ENCODE data around the gene ARID5B.

Gene ARID5B

DNA sequence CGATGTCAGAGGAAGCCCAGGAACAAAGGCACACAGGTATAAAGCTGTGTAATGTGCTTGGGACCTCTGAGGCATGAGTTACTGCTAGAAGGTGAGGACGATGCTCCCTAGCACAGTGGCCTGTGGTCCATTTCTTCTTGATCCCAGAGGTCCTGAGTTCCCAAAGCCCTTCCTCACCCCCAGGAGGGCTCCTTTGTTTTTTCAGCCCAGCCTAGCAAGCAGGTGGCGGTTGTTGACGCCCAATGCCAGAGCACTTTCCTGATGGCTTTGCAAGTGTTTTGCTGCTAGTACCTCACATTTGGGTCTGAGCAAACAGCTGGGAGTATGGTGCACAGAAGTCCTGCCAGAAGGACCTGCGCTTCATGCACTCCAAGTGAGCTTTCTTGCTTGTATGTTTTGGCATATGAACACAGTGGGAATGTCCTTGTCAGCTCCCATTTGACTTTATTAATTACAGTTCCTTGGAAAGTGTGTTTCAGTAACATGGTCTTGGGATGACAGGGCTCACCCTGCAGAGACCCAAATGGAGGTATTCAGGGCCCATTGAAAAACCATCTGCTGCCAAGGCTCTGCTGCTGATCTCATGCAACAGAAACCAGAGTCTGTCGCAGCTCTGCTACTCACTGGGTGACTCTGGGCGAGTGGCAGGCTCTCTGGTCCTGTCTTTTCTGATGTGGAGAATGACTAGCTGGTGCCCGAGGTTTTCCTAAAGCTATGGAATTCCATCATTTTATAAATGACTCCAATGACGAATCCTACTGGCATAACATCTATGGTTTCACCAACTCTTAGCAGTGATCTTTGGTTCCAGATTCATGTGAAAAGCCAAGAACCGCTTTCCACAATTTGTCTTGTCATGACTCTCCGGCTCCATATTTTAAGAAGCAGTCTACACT lies 134.9 kb downstream of the ARID5B start:
- no peak for DNase-seq (ENCODE audit: low read depth in 3 of 3)

DNA sequence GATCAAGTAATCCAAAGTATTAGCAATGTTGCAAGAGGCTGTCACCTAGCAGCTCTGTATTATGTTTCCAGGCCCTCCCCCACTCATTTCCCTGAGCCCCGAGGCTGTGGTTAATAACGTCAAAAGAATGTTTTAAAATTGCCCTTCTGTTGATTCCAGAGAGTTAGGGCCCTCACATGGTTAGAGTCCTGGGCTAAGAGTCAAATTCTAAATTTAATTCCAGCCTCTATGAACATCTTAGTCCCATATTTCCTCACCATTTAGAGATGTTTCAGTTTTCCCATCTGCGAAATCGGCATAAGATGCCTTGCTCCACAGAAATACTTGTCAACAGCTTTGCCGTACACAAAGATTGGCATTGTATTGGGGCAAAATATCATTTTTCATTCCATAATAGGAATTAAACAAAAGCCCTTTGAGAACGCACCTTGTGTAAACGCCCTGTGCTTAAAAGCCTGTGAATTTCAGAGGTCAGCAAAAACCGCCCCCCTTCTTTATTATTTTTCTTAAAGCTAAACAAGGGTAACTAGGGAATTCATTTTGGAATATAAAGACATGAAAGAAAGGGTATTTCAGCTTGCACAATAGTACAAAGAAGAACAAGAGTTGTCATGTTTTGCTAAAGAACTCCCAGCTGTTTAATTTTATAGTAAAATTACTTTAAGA lies 135.8 kb downstream of the ARID5B start:
- DNase-seq (ENCODE audit: low read depth in 3 of 3): no peak

GRCh38 chr10:62037890-62038608 lies 136.6 kb downstream of the ARID5B start:
- DNase-seq (ENCODE audit: low read depth in 3 of 3): no peak

DNA sequence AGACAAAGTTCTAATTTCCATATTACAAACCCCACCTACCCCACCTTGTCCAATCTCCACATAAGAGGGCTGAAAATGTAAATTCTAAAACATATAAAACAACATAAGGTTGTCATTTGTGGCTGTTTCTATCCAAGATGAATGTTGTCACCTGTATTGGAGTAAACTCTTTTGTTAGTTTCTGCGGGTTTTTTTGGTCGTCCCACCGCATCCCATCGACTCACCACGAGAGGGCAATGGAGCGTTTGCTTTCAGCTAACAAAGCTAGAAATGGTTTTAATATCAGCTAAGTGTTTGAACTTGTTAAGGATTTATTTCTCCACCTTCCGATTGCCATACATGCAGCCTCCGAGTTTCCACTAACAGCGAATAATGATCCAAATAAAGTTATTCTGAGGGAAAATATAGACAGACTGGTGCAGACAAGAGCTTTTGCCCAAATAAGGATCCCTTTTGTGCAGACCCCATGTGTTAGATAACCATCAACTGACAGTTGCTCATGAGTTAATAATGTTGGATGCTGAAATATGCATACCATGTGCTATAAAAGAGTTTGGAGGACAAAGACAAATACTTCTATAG lies 137.2 kb downstream of the ARID5B start:
- peak; percentile 32 to 71 (median 59) for DNase-seq (ENCODE audit: low read depth in 3 of 3)

DNA sequence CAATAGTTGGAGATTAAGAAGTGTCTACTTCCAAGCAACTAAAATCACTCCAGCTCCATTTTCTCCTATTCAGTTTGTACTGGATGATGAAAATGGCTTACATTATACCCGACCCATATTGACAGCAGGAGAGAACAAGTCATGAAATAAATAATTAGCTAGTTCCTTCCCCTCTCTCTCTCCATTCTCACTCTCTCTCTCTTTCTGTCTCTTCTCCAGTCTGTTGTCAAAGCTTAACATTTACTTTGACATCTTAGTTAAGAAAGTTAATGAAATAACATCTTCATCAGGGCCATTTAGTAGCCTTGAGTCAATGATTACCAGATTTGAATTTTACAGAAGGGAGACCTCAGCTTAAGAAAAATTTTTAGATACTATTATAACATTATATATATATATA lies 138.5 kb downstream of the ARID5B start:
- DNase-seq (ENCODE audit: low read depth in 3 of 3): no peak

DNA sequence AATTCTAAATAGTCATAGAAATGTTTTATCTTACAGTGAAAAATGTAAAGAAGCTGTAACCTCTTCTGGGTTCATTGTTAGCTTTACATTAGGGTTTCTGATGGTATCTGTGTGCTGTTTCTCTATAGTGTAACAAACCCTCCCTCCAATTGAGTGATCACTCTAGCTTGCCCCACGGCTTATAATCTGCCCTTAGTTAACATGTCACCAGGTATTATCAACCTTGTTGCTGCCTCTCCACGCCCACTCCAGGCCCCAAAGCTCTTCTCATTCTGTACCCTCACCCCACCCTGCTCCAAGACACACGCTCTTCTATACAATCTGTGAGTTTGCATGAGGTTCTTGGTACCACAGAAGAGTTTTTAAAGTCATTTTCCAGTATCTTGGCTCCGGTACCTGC lies 139.4 kb downstream of the ARID5B start:
- DNase-seq (ENCODE audit: low read depth in 3 of 3): no peak

GRCh38 chr10:62043421-62044021 lies 142.0 kb downstream of the ARID5B start:
- no peak for DNase-seq (ENCODE audit: low read depth in 3 of 3)

- DNase-seq (ENCODE audit: low read depth in 3 of 3): no peak
Observed at GRCh38 chr10:62044566-62044965, 143.1 kb downstream of the ARID5B start.

GRCh38 chr10:62045765-62046521 lies 144.4 kb downstream of the ARID5B start:
- no peak for DNase-seq (ENCODE audit: low read depth in 3 of 3)

- peak in 1 of 3 experiments; percentile 17 for DNase-seq (ENCODE audit: low read depth in 3 of 3)
Observed at GRCh38 chr10:62046522-62047227, 145.2 kb downstream of the ARID5B start.

DNA sequence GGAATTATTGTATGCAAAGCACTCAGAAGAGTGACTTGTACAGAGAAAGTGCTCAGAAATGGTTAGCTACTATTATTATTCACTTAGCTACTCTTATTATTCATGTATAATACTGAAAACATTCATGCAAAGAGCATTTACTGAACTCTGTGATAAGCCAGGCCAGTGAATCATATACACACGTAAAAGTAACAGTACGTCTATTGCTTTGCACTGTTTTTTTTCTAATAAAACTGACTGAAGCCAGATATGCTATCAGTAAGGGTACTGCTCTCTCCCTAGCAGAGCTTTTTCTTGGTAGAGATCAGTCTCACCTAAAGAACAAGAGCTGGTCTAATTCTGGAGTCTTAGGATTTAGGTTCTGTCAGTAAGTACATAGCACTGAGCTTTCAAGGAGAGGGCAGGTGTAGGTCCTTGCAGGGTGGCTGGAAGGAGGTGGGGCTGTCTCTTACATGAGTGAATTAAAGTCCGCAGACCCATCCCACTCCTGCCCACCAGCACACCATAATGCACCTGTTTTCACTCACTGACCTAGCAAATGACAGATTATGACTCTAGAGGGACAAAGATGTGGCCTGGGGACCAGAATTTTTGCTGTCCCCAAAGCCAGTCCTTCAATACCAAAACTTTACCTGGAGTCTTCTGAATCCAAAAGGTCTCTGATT lies 145.9 kb downstream of the ARID5B start:
- no peak for DNase-seq (ENCODE audit: low read depth in 3 of 3)

DNA sequence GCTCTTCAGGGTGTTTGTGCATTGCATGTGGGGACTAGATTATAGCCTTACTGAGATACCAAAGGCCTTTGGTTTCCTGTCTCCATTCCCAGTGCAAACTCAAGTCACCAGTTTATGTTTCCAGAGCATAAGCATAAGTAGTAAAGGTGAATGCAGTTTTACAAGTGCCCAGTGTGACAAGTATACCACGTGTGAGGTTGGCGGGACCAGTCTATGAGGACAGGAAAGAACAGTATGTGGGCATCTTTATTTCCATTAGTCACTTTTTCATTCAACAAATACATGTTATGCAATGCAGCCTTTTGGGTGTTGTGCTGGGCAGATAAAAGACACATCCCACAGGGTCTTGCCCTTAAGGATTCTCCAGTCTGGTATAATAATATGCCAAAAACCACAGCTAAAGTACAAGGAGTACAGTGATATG lies 146.5 kb downstream of the ARID5B start:
- no peak for DNase-seq (ENCODE audit: low read depth in 3 of 3)

GRCh38 chr10:62048470-62048869 lies 147.0 kb downstream of the ARID5B start:
- DNase-seq (ENCODE audit: low read depth in 3 of 3): no peak

DNA sequence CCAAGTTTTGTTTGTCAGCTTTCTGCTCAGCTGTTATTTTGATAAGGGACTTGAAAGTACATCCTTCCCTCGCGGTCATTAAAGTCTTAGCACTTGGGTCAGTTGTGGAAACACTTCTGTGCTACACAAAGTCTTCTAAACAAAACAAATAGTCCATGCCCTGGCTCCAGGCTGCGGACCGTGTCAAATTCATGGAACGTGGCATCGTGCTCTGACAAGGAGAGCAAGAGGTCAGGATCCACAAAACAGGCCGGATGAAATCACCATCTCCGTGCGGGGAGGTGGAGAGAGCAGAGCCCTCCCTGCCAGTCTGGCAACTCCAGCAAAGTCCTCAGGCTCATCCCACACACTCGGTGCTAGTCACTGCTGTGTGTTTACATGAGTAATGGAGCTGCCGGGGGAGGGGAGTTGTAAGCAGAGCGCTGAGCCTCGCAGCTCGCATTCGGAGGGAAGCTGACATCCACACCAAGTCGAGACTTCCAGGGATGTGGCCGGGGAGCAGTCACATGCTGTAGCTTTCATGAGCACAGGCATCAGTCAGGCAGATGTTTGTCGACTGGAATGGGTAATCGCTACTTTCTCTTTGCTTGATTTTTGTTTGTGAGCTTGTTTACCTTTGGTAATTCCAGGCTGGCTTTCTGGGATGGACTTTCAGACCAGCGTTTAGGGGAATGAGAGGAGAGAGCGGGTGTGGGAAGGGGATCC lies 147.6 kb downstream of the ARID5B start:
- peak; percentile 50 to 65 (median 65) for DNase-seq (ENCODE audit: low read depth in 3 of 3)

GRCh38 chr10:62049624-62050345 lies 148.3 kb downstream of the ARID5B start:
- DNase-seq (ENCODE audit: low read depth in 3 of 3): no peak

- DNase-seq (ENCODE audit: low read depth in 3 of 3): no peak
Observed at GRCh38 chr10:62050346-62050892, 148.9 kb downstream of the ARID5B start.

GRCh38 chr10:62050893-62051433 lies 149.5 kb downstream of the ARID5B start:
- DNase-seq (ENCODE audit: low read depth in 3 of 3): peak; percentile 37 to 74 (median 66)

DNA sequence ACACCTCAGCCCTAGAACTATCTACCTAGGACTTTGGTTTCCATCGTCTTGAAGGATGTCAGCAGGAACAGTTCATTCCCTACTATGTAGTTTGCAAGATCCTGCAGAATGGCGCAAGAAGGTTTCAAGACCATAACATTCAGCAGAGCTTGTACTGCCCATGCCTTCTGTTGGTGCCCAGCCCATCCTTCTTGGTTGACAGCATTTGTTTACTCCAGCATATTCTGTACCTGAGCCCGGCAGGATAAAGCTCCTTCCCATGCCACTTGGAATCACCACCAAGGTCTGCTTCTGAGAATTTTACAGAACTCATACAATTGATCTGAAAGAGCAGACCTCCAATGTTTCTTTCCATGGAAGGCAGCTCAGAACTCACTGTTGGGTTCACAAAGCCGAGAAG lies 150.8 kb downstream of the ARID5B start:
- DNase-seq (ENCODE audit: low read depth in 3 of 3): no peak

Data from stimulated activated CD4-positive, alpha-beta T cell treated with anti-CD3 and anti-CD28 coated beads, TNF-alpha, amount 100 ng/mL, for 4 hours (primary cell).